ENCODE data around the gene RAB4A. TPM values are rescaled to one million over a fixed set of nuclear protein-coding genes. Genes with fewer than 3 reads are reported as not detected.

RAB4A gene
- total and polyA plus RNA-seq, 2 of the 13 experiments (the other 11 are each of a cell fraction or from before 2014, with no cell fraction given): 56.0 to 80.1 TPM

DNA sequence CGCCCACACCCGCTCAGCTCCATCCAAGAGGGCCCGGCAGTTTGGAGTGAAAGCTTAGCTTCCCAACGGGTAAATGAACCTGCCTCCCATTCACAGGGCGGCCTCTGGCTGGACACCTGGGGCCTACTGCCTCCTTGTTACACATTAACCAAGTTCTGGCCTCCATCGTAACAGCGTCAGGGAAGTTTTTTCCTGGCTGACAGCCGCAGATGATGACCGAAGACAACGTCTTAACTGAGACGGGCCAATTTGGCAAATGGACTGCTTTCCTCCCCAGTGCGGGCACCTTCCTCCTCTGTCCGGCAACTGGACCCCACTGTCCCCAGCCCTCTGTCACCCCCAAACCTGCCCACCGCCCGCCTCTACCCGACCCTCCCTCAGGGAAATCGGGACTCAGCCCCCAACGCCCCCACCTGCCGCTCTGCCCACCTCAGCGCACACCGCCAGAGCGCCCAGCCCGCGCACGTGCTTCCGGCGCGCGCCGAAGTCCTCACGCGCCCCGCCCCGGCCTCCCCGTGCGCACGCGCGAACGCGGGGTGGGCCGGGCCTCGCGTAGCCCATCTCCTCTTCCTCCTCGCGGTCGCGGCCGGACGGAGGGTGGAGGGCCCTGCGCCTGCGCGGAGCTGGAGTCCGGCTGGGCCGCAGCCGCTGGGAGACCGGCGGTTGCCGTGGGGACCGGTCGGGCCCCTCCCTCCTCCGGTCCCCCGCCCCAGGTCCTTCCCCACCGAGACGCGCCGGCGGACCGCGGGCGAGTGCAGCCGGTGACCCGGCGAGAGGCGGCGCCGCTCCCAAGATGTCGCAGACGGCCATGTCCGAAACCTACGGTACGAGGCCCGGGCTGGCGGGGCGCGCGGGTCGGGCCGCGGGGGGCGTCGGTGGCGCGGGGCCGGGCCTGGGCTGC, at the start of gene RAB4A (continued):
- TF ChIP-seq SP4 (CRISPR knock-in tag; IDR thresholded peaks at IDR 0.05) (peak; percentile 92), SRSF4 (IDR thresholded peaks at IDR 0.05; ENCODE audit: low read depth, low read length, poor library complexity, severe bottlenecking) (no peak), ZNF83 (CRISPR knock-in tag; IDR thresholded peaks at IDR 0.05; ENCODE audit: borderline replicate concordance) (no peak; the same call in 1 of the 2 replicates), KDM1A (CRISPR knock-in tag; IDR thresholded peaks at IDR 0.05) (0 out of 2 replicates have a peak, but pooled peaks have one; percentile 12), POGZ (CRISPR knock-in tag; IDR thresholded peaks at IDR 0.05) (peak; percentile 40; the same call in 1 of the 2 replicates), ZNF639 (CRISPR knock-in tag; conservative IDR thresholded peaks at IDR 0.05) (peak; percentile 73), ZGPAT (CRISPR knock-in tag; IDR thresholded peaks at IDR 0.05) (peak; percentile 51), ZNF770 (CRISPR knock-in tag; IDR thresholded peaks at IDR 0.05) (peak; percentile 79), ZNF142 (CRISPR knock-in tag; IDR thresholded peaks at IDR 0.05) (peak; percentile 78), EED (CRISPR knock-in tag; IDR thresholded peaks at IDR 0.05) (0 out of 2 replicates have a peak, but pooled peaks have one; percentile 67), CREB1 (IDR thresholded peaks at IDR 0.05) (peak; percentile 47; the same call in 1 of the 2 replicates), CREB1 (CRISPR knock-in tag; IDR thresholded peaks at IDR 0.05) (no peak), FOXM1 (CRISPR knock-in tag; IDR thresholded peaks at IDR 0.05) (peak; percentile 65; the same call in 1 of the 2 replicates), RCOR2 (CRISPR knock-in tag; IDR thresholded peaks at IDR 0.05) (no peak)

Data from HepG2 (cell line).